Endothelial cell of umbilical vein (primary cell): ENCODE data around the gene RGR. TPM values are rescaled to one million over a fixed set of nuclear protein-coding genes. Genes with fewer than 3 reads are reported as not detected.

Experiments
- BruUV-seq: library from RNA; stranded (reverse); fragments of 400-500 nt; replicated peaks from 2 replicates; lab custom pipeline; 2021; lab: Mats Ljungman, UMichigan
- CTCF ChIA-PET: fragments of 300-600, 350-600 bp; sonication (Branson Sonifier 250); formaldehyde crosslinking; loops from one replicate; lab custom pipeline; 2021; ENCODE audit warnings: antibody characterized with exemption, inconsistent platforms; lab: Charles Lee
- POLR2A ChIA-PET: fragments of 300-600, 350-600 bp; sonication (Branson Sonifier 250); formaldehyde crosslinking; loops from one replicate; lab custom pipeline; 2021; ENCODE audit warnings: antibody characterized with exemption, inconsistent platforms; lab: Charles Lee
- DNase-seq: peaks from one replicate; pipeline ENCODE4 v3.0.0-alpha.2; 2011; ENCODE audit warnings: low read depth, low spot score
- FAIRE-seq: peaks from 2 replicates; lab custom pipeline; 2011; peaks lifted over from hg19 to GRCh38; lab: Jason Lieb, UNC
- H2AFZ ChIP-seq: 2 replicates; pipeline ENCODE4 v1.6.0; 2012; ENCODE audit warnings: low read depth, low read length, control low read depth, inconsistent platforms
- H3K27ac ChIP-seq: 2 replicates; pipeline ENCODE4 v1.5.1; 2011; ENCODE audit warnings: low read depth, mild to moderate bottlenecking, control low read depth, low read length, moderate library complexity; ENCODE audit not compliant: insufficient read depth
- H3K27me3 ChIP-seq, 2 experiments: 2 replicates each; pipeline versions ENCODE4 v1.6.0 to v1.6.1; 2011; ENCODE audit warnings: low read length in 2 of 2, mixed read lengths in 1 of 2; ENCODE audit not compliant: control insufficient read depth in 2 of 2, insufficient read depth in 2 of 2
- H3K36me3 ChIP-seq, 2 experiments: 2 replicates in 1 of 2; 3 replicates in 1 of 2; pipeline ENCODE4 v1.5.1; 2011; ENCODE audit warnings: low read length in 2 of 2, mild to moderate bottlenecking in 1 of 2, moderate library complexity in 1 of 2; ENCODE audit not compliant: control insufficient read depth in 2 of 2, insufficient read depth in 2 of 2; ENCODE audit errors: extremely low read depth in 1 of 2
- H3K4me1 ChIP-seq: 3 replicates; pipeline ENCODE4 v1.5.1; 2011; ENCODE audit warnings: mild to moderate bottlenecking, low read length; ENCODE audit not compliant: control insufficient read depth, insufficient read depth; ENCODE audit errors: extremely low read depth
- H3K4me2 ChIP-seq: 2 replicates; pipeline ENCODE4 v1.6.1; 2011; ENCODE audit warnings: low read length, control low read depth, mixed read lengths; ENCODE audit not compliant: insufficient read depth
- H3K4me3 ChIP-seq, 3 experiments: fragments of 200-600 bp in 1 of 3; sonication (generic), shearing (Covaris generic) in 1 of 3; replicated peaks in 1 of 3; 2 replicates each; pipeline ENCODE4 v1.5.1; 2011 to 2016; ENCODE audit warnings: control low read depth in 3 of 3, low read length in 3 of 3, mild to moderate bottlenecking in 2 of 3, inconsistent platforms in 1 of 3, low read depth in 1 of 3, moderate library complexity in 1 of 3; ENCODE audit not compliant: insufficient read depth in 1 of 3
- H3K79me2 ChIP-seq: 2 replicates; pipeline ENCODE4 v1.6.0; 2012; ENCODE audit warnings: low read length, inconsistent platforms; ENCODE audit not compliant: control insufficient read depth, insufficient read depth
- H3K9ac ChIP-seq: replicated peaks from 2 replicates; pipeline ENCODE3; 2011; ENCODE audit warnings: low read length, control low read depth; ENCODE audit not compliant: insufficient read depth; ENCODE audit errors: extremely low read depth
- H3K9me1 ChIP-seq: replicated peaks from 3 replicates; pipeline ENCODE4 v1.6.0; 2011; ENCODE audit warnings: mild to moderate bottlenecking, low read length; ENCODE audit not compliant: control insufficient read depth, insufficient read depth; ENCODE audit errors: extremely low read depth
- H3K9me3 ChIP-seq: replicated peaks from 2 replicates; pipeline ENCODE4 v1.5.1; 2012; ENCODE audit warnings: low read length, inconsistent platforms; ENCODE audit not compliant: control insufficient read depth, insufficient read depth
- H4K20me1 ChIP-seq: replicated peaks from 2 replicates; pipeline ENCODE3; 2011; ENCODE audit warnings: mild to moderate bottlenecking, low read length; ENCODE audit not compliant: control insufficient read depth, insufficient read depth; ENCODE audit errors: extremely low read depth
- CTCF ChIP-seq, 2 donors: IDR thresholded peaks; 1 replicate in 1 of 2; 2 replicates in 1 of 2; pipeline ENCODE4 v1.5.1; 2011; ENCODE audit warnings: low read length in 2 of 2, mild to moderate bottlenecking in 2 of 2, moderate library complexity in 2 of 2, control low read depth in 1 of 2, inconsistent platforms in 1 of 2, low read depth in 1 of 2; ENCODE audit not compliant: insufficient read depth in 1 of 2; ENCODE audit errors: extremely low read depth in 1 of 2
- EZH2 ChIP-seq: IDR thresholded peaks from 2 replicates; pipeline ENCODE4 v1.6.1; 2012; ENCODE audit warnings: borderline replicate concordance, low read depth, mild to moderate bottlenecking, moderate library complexity, low read length, inconsistent platforms; ENCODE audit not compliant: severe bottlenecking
- FOS ChIP-seq: IDR thresholded peaks from 2 replicates; pipeline ENCODE4 v1.6.1; 2011; ENCODE audit warnings: mild to moderate bottlenecking, low read length, moderate library complexity, borderline replicate concordance; ENCODE audit not compliant: insufficient read depth
- GATA2 ChIP-seq: IDR thresholded peaks from 2 replicates; pipeline ENCODE4 v1.7.0; 2011; ENCODE audit warnings: low read depth, mild to moderate bottlenecking, moderate library complexity, mixed read lengths, low read length; ENCODE audit not compliant: insufficient read length, insufficient read depth
- JUN ChIP-seq: IDR thresholded peaks from 2 replicates; pipeline ENCODE4 v1.6.1; 2011; ENCODE audit warnings: borderline replicate concordance, low read depth; ENCODE audit not compliant: insufficient read length, insufficient read depth
- MYC ChIP-seq: IDR thresholded peaks from one replicate; pipeline ENCODE4 v1.6.1; 2011; ENCODE audit warnings: mild to moderate bottlenecking, low read depth, low read length
- POLR2A ChIP-seq: IDR thresholded peaks from 2 replicates; pipeline ENCODE4 v1.6.1; 2012; ENCODE audit warnings: low read depth, mild to moderate bottlenecking, control low read depth, low read length
- dilution Hi-C: fragments of 300-500 bp; cut with MboI; formaldehyde crosslinking; loops from one replicate; pipeline ENCODE4 v1.15.0; 2019; ENCODE audit warnings: low sequenced_read_pairs; ENCODE audit not compliant: extremely low pct_ligation_motif_present
- intact Hi-C: fragments of 100-400 bp; cut with micrococcal nuclease; formaldehyde crosslinking; loops from one replicate; pipeline ENCODE4 v1.10.0; 2022
- polyA plus RNA-seq, 4 experiments: library from polyadenylated mRNA; depleted of rRNA in 3 of 4; stranded (reverse) in 3 of 4; unstranded in 1 of 4; fragments of >200 nt; gene quantifications; 2 replicates each; pipeline versions ENCODE4 v1.2.1 to v1.2.3, GENCODE V29; 2011 to 2012; ENCODE audit warnings: missing spikeins in 1 of 4
- total RNA-seq: library from RNA; stranded (reverse); gene quantifications from 2 replicates; pipeline ENCODE4 v1.2.3, GENCODE V29; 2021
- TF ChIP-seq, protein P1 (sequence below): IDR thresholded peaks from 2 replicates; pipeline ENCODE4 v1.6.1; 2011; ENCODE audit not compliant: insufficient read depth, insufficient read length

RGR gene
- total and polyA plus RNA-seq, 2 donors (not counting 3 experiments of a cell fraction or from before 2014, with no cell fraction given), result not detected

- no peak for DNase-seq
- CTCF ChIA-PET, result no interaction called here
- no peak for FAIRE-seq
- BruUV-seq, result no TSS peak
- Histone ChIP-seq H3K27me3 (no peaks in the 10 kb centered on the region), H3K36me3 (no peaks in the 10 kb centered on the region), H3K4me3 (no peak overlapping the region), H3K9me3 (no peaks in the 10 kb centered on the region), H2AFZ (no peak overlapping the region), H3K27ac (no peak overlapping the region), H3K9me1 (no peaks in the 10 kb centered on the region), H3K4me1 (no peaks in the 10 kb centered on the region), H3K9ac (no peak overlapping the region), H4K20me1 (no peaks in the 10 kb centered on the region), H3K79me2 (no peaks in the 10 kb centered on the region), H3K4me2 (no peak overlapping the region)
- dilution Hi-C loops (no loop called here), intact Hi-C loops (no loop called here)
- no peak for TF ChIP-seq POLR2A
- TF ChIP-seq CTCF (IDR thresholded peaks at IDR 0.05; ENCODE audit: extremely low read depth in 1 of 2, insufficient read depth in 1 of 2, low read depth in 1 of 2, low read length in 2 of 2), result no peak
- TF ChIP-seq MYC, result no peak
- TF ChIP-seq FOS, result no peak
- TF ChIP-seq, protein P1, sequence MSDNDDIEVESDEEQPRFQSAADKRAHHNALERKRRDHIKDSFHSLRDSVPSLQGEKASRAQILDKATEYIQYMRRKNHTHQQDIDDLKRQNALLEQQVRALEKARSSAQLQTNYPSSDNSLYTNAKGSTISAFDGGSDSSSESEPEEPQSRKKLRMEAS, result no peak
- no peak for TF ChIP-seq GATA2
- TF ChIP-seq EZH2, result no peak
- TF ChIP-seq JUN, result no peak
- POLR2A ChIA-PET, result no interaction called here
These were observed 31.8 kb upstream of the RGR start for GRCh38 chr10:84213076-84213475.
